ENCODE measurements around the gene MANEA. TPM values are rescaled to one million over a fixed set of nuclear protein-coding genes. Genes with fewer than 3 reads are reported as not detected.

MANEA gene
- total RNA-seq, 1 donor from 2014 or later: 13.5 TPM

- no peaks in the 10 kb centered on the region for H3K4me1 ChIP-seq
- no peak overlapping the region for H3K4me3 ChIP-seq
- no peaks in the 10 kb centered on the region for H3K9me3 ChIP-seq
- ATAC-seq (no peak), DNase-seq (no peak)
- no peaks in the 10 kb centered on the region for H3K36me3 ChIP-seq
- no peaks in the 10 kb centered on the region for H3K27me3 ChIP-seq (ENCODE audit: low read depth)
- intact Hi-C loops (cut with DNase I): no loop called here
- no peak overlapping the region for H3K27ac ChIP-seq
- TF ChIP-seq CTCF (IDR thresholded peaks at IDR 0.05): no peak
These were observed 32.1 kb upstream of the MANEA start for GRCh38 chr6:95545226-95545625.

DNA sequence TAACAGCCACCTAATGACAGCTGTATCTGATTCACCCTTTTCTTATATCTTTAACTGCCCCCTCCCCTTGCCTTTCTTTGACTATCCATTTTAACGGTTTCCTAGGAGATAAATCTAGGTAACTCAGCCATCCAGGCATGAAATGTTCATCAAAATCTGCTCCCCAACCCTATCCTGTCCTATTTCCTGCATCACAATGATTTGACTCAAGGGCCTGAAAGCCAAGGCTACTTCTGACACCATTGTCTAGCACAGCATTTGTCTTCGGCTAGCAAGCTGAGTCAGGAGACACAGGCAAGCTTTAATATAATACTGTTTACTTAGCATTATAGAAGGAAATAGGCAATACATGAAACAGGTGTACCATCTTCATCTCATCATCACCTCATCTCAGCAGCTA is 31.6 kb upstream of the MANEA start:
- intact Hi-C loops (cut with DNase I): no loop called here
- H3K27ac ChIP-seq: no peak overlapping the region

GRCh38 chr6:95546148-95546547 is 31.2 kb upstream of the MANEA start:
- ATAC-seq: no peak
- Histone ChIP-seq H3K4me3 (no peak overlapping the region), H3K36me3 (no peaks in the 10 kb centered on the region), H3K9me3 (no peaks in the 10 kb centered on the region), H3K27ac (no peak overlapping the region), H3K27me3 (ENCODE audit: low read depth) (no peaks in the 10 kb centered on the region), H3K4me1 (no peaks in the 10 kb centered on the region)
- no peak for DNase-seq
- intact Hi-C loops (cut with DNase I): no loop called here
- TF ChIP-seq CTCF (IDR thresholded peaks at IDR 0.05): no peak

More for the DNA sequence above, 31.6 kb upstream of the MANEA start:
- ATAC-seq: no peak
- Histone ChIP-seq H3K27me3 (ENCODE audit: low read depth) (no peaks in the 10 kb centered on the region), H3K36me3 (no peaks in the 10 kb centered on the region), H3K4me1 (no peaks in the 10 kb centered on the region), H3K4me3 (no peak overlapping the region), H3K9me3 (no peaks in the 10 kb centered on the region)
- DNase-seq: no peak
- TF ChIP-seq CTCF (IDR thresholded peaks at IDR 0.05): no peak

DNA sequence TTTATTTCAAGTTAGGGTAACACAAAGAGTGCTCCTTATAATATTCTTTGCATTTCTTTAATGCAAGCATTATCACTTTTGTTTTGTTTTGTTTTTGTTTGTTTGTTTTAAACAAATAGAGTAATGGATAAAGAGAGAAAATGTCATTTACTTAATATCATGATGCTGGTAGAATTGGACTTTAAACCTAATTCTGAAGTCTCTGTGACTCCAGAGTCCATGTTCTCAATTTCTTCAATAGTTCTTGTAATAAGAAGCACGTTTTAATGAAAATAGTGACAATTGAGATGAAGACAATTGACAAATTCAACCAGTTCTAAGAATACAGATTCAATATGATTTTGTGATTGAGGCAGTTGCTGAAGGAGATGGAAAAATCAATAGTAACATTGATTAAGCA is 30.3 kb upstream of the MANEA start:
- Histone ChIP-seq H3K4me1 (no peaks in the 10 kb centered on the region), H3K9me3 (no peaks in the 10 kb centered on the region), H3K27ac (no peak overlapping the region), H3K4me3 (no peak overlapping the region), H3K27me3 (ENCODE audit: low read depth) (no peaks in the 10 kb centered on the region), H3K36me3 (no peaks in the 10 kb centered on the region)
- no peak for TF ChIP-seq CTCF (IDR thresholded peaks at IDR 0.05)
- DNase-seq: no peak
- no peak for ATAC-seq
- intact Hi-C loops (cut with DNase I): no loop called here

- DNase-seq: no peak
- H3K9me3 ChIP-seq: no peaks in the 10 kb centered on the region
- intact Hi-C loops (cut with DNase I): no loop called here
- no peaks in the 10 kb centered on the region for H3K27me3 ChIP-seq (ENCODE audit: low read depth)
- no peak overlapping the region for H3K4me3 ChIP-seq
- no peak for ATAC-seq
- no peak overlapping the region for H3K27ac ChIP-seq
- H3K4me1 ChIP-seq: no peaks in the 10 kb centered on the region
- TF ChIP-seq CTCF (IDR thresholded peaks at IDR 0.05): no peak
- H3K36me3 ChIP-seq: no peaks in the 10 kb centered on the region
These were observed 29.0 kb upstream of the MANEA start for GRCh38 chr6:95548188-95548786.
